ENCODE measurements around the gene ZNF700.
"Not testable (repeated sequence)": the region's sequence is repeated elsewhere in the genome, so short reads cannot be mapped to it uniquely, and the experiment has no call there.

Gene ZNF700

DNA sequence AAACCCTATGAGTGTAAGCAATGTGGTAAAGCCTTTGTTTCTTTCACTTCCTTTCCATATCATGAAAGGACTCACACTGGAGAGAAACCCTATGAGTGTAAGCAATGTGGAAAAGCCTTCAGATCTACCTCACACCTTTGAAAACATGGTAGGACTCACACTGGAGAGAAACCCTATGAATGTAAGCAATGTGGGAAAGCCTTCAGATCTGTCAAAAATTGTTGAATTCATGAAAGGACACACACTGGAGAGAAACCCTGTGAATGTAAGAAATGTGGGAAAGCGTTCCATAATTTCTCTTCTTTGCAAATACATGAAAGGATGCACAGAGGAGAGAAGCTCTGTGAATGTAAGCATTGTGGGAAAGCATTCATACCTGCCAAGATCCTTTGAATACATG is 13.0 kb upstream of the ZNF700 start:
- H3K27ac ChIP-seq (ENCODE audit: low read depth, low read length); H3K9ac ChIP-seq (ENCODE audit: low read length); H3K36me3 ChIP-seq (ENCODE audit: control insufficient read depth, insufficient read depth, low read length); H3K4me1 ChIP-seq (ENCODE audit: control insufficient read depth, insufficient read depth, low read length); H3K27me3 ChIP-seq (ENCODE audit: control insufficient read depth, insufficient read depth, low read length); H3K4me3 ChIP-seq (ENCODE audit: low read length): not testable (repeated sequence)

GRCh38 chr19:11914417-11915051 is 10.4 kb upstream of the ZNF700 start:
- not testable (repeated sequence) for H3K4me3 ChIP-seq (ENCODE audit: low read length); H3K27ac ChIP-seq (ENCODE audit: low read depth, low read length); H3K27me3 ChIP-seq (ENCODE audit: control insufficient read depth, insufficient read depth, low read length); H3K4me1 ChIP-seq (ENCODE audit: control insufficient read depth, insufficient read depth, low read length); H3K36me3 ChIP-seq (ENCODE audit: control insufficient read depth, insufficient read depth, low read length); H3K9ac ChIP-seq (ENCODE audit: low read length)

GRCh38 chr19:11921852-11922495 is 2.9 kb upstream of the ZNF700 start:
- H3K4me3 ChIP-seq (ENCODE audit: low read length) = no peak overlapping the region
- H3K4me1 ChIP-seq (ENCODE audit: control insufficient read depth, insufficient read depth, low read length) = no peaks in the 10 kb centered on the region
- no peak overlapping the region for H3K27ac ChIP-seq (ENCODE audit: low read depth, low read length)
- H3K9ac ChIP-seq (ENCODE audit: low read length) = no peak overlapping the region
- H3K36me3 ChIP-seq (ENCODE audit: control insufficient read depth, insufficient read depth, low read length) = no peaks in the 10 kb centered on the region
- H3K27me3 ChIP-seq (ENCODE audit: control insufficient read depth, insufficient read depth, low read length) = no peaks in the 10 kb centered on the region

GRCh38 chr19:11925651-11926187 is 812 bp downstream of the ZNF700 start:
- not testable (repeated sequence) for H3K36me3 ChIP-seq (ENCODE audit: control insufficient read depth, insufficient read depth, low read length); H3K4me1 ChIP-seq (ENCODE audit: control insufficient read depth, insufficient read depth, low read length); H3K27me3 ChIP-seq (ENCODE audit: control insufficient read depth, insufficient read depth, low read length)
- peak overlapping the region; percentile 92 for H3K27ac ChIP-seq (ENCODE audit: low read depth, low read length)
- peak overlapping the region; percentile 89 for H3K4me3 ChIP-seq (ENCODE audit: low read length)
- peak overlapping the region; percentile 89 for H3K9ac ChIP-seq (ENCODE audit: low read length)

GRCh38 chr19:11927227-11927626 is 2.3 kb downstream of the ZNF700 start:
- Histone ChIP-seq H3K4me1 (ENCODE audit: control insufficient read depth, insufficient read depth, low read length) (no peaks in the 10 kb centered on the region), H3K9ac (ENCODE audit: low read length) (no peak overlapping the region), H3K27ac (ENCODE audit: low read depth, low read length) (no peak overlapping the region), H3K36me3 (ENCODE audit: control insufficient read depth, insufficient read depth, low read length) (no peaks in the 10 kb centered on the region), H3K4me3 (ENCODE audit: low read length) (no peak overlapping the region), H3K27me3 (ENCODE audit: control insufficient read depth, insufficient read depth, low read length) (no peaks in the 10 kb centered on the region)

DNA sequence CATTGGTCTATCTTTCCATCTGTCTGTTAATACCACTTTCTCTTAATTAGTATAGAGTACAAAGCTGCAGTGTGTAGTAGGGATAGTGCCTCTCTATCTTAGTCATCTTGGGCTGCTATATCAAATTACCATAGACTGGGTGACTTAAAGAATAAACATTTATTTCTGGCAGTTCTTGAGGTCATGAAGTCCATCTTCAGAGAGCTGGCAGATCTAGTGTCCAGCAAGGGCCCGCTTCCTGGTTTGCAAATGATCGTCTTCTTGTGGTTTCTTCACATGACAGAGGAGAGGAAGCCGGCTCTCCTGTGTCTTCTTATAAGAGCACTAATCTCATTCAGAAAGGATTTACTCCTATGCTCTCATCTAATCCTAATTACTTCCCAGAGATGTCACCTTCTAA is 6.1 kb downstream of the ZNF700 start:
- H3K36me3 ChIP-seq (ENCODE audit: control insufficient read depth, insufficient read depth, low read length) = no peaks in the 10 kb centered on the region
- H3K27me3 ChIP-seq (ENCODE audit: control insufficient read depth, insufficient read depth, low read length) = no peaks in the 10 kb centered on the region
- no peak overlapping the region for H3K9ac ChIP-seq (ENCODE audit: low read length)
- no peaks in the 10 kb centered on the region for H3K4me1 ChIP-seq (ENCODE audit: control insufficient read depth, insufficient read depth, low read length)
- H3K4me3 ChIP-seq (ENCODE audit: low read length) = no peak overlapping the region
- H3K27ac ChIP-seq (ENCODE audit: low read depth, low read length) = no peak overlapping the region

DNA sequence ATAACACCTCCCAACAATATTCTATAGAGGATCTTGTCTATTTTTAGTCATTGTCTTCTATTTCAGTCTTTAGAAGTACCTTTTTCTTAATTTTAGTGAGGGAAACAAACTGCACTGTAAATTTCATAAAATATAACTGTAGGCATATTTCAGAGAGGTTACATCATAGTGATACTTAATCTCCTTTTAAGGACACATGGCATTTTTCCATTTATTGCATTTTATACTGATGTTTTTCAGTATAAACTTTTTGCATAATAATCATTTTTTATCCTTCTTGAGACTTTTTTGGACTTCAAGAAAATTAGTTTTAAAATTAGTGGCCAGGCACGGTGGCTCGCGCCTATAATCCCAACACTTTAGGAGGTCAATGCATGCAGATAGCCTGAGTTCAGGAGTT is 6.6 kb downstream of the ZNF700 start:
- Histone ChIP-seq H3K4me3 (ENCODE audit: low read length) (no peak overlapping the region), H3K27ac (ENCODE audit: low read depth, low read length) (no peak overlapping the region), H3K36me3 (ENCODE audit: control insufficient read depth, insufficient read depth, low read length) (no peaks in the 10 kb centered on the region), H3K9ac (ENCODE audit: low read length) (no peak overlapping the region), H3K27me3 (ENCODE audit: control insufficient read depth, insufficient read depth, low read length) (no peaks in the 10 kb centered on the region), H3K4me1 (ENCODE audit: control insufficient read depth, insufficient read depth, low read length) (no peaks in the 10 kb centered on the region)

DNA sequence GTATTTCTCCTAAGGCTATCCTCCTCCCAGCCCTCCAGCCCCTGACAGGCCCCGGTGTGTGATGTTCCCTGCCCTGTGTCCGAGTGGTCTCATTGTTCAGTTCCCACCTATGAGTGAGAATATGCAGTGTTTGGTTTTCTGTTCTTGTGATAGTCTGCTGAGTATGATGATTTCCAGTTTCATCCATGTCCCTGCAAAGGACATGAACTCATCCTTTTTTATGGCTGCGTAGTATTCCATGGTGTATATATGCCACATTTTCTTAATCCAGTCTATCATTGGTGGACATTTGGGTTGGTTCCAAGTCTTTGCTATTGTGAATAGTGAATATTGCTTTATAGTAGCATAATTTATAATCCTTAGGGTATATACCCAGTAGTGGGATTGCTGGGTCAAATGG is 10.9 kb downstream of the ZNF700 start:
- not testable (repeated sequence) for H3K27ac ChIP-seq (ENCODE audit: low read depth, low read length); H3K4me1 ChIP-seq (ENCODE audit: control insufficient read depth, insufficient read depth, low read length); H3K27me3 ChIP-seq (ENCODE audit: control insufficient read depth, insufficient read depth, low read length); H3K4me3 ChIP-seq (ENCODE audit: low read length); H3K9ac ChIP-seq (ENCODE audit: low read length); H3K36me3 ChIP-seq (ENCODE audit: control insufficient read depth, insufficient read depth, low read length)

- not testable (repeated sequence) for H3K27ac ChIP-seq (ENCODE audit: low read depth, low read length); H3K4me3 ChIP-seq (ENCODE audit: low read length); H3K36me3 ChIP-seq (ENCODE audit: control insufficient read depth, insufficient read depth, low read length); H3K4me1 ChIP-seq (ENCODE audit: control insufficient read depth, insufficient read depth, low read length); H3K27me3 ChIP-seq (ENCODE audit: control insufficient read depth, insufficient read depth, low read length); H3K9ac ChIP-seq (ENCODE audit: low read length)
Observed at GRCh38 chr19:11938383-11938782, 13.5 kb downstream of the ZNF700 start.

DNA sequence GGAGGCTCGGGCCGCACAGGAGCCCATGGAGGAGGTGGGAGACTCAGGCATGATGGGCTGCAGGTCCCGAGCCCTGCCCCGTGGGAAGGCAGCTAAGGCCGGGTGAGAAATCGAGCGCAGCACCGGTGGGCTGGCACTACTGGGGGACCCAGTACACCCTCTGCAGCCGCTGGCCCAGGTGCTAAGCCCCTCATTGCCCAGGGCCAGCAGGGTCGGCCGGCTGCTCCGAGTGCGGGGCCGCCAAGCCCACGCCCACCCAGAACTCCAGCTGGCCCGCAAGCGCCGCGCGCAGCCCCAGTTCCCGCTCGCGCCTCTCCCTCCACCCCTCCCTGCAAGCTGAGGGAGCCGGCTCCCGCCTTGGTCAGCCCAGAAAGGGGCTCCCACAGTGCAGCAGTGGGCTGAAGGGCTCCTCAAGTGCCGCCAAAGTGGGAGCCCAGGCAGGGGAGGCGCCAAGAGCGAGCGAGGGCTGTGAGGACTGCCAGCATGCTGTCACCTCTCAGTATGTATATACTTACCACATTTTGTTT is 16.5 kb downstream of the ZNF700 start:
- not testable (repeated sequence) for H3K9ac ChIP-seq (ENCODE audit: low read length); H3K4me1 ChIP-seq (ENCODE audit: control insufficient read depth, insufficient read depth, low read length); H3K27ac ChIP-seq (ENCODE audit: low read depth, low read length); H3K27me3 ChIP-seq (ENCODE audit: control insufficient read depth, insufficient read depth, low read length); H3K4me3 ChIP-seq (ENCODE audit: low read length)
- peaks cover 17% of the 10 kb centered on the region for H3K36me3 ChIP-seq (ENCODE audit: control insufficient read depth, insufficient read depth, low read length)

- no peaks in the 10 kb centered on the region for H3K4me1 ChIP-seq (ENCODE audit: control insufficient read depth, insufficient read depth, low read length)
- no peak overlapping the region for H3K9ac ChIP-seq (ENCODE audit: low read length)
- H3K27ac ChIP-seq (ENCODE audit: low read depth, low read length) = no peak overlapping the region
- H3K36me3 ChIP-seq (ENCODE audit: control insufficient read depth, insufficient read depth, low read length) = peaks cover 21% of the 10 kb centered on the region
- H3K4me3 ChIP-seq (ENCODE audit: low read length) = no peak overlapping the region
- H3K27me3 ChIP-seq (ENCODE audit: control insufficient read depth, insufficient read depth, low read length) = no peaks in the 10 kb centered on the region
Observed at GRCh38 chr19:11942008-11942842, 17.3 kb downstream of the ZNF700 start.

GRCh38 chr19:11942843-11943108 is 17.9 kb downstream of the ZNF700 start:
- H3K27me3 ChIP-seq (ENCODE audit: control insufficient read depth, insufficient read depth, low read length) = no peaks in the 10 kb centered on the region
- peaks cover 26% of the 10 kb centered on the region for H3K36me3 ChIP-seq (ENCODE audit: control insufficient read depth, insufficient read depth, low read length)
- no peak overlapping the region for H3K27ac ChIP-seq (ENCODE audit: low read depth, low read length)
- H3K9ac ChIP-seq (ENCODE audit: low read length) = no peak overlapping the region
- H3K4me1 ChIP-seq (ENCODE audit: control insufficient read depth, insufficient read depth, low read length) = no peaks in the 10 kb centered on the region
- no peak overlapping the region for H3K4me3 ChIP-seq (ENCODE audit: low read length)

Data from rectal smooth muscle tissue (tissue), 1 donor.